Activated naive CD4-positive, alpha-beta T cell treated with anti-CD3 and anti-CD28 coated beads, Interleukin-2, amount 10 ng/mL, durations not matched to agents 7 days and 5 days (primary cell): ENCODE data around the gene RAMACL.

Source experiments
- CTCF ChIA-PET: fragments of 350-600 bp; sonication (Branson Sonifier 250); formaldehyde crosslinking; loops from one replicate; lab custom pipeline; 2021; ENCODE audit warnings: antibody characterized with exemption; lab: Charles Lee
- DNase-seq: peaks from one replicate; pipeline ENCODE4 v3.0.0-alpha.2; 2020
- H3K27ac Mint-ChIP-seq: one replicate; pipeline ENCODE4 v1.8.0; 2021; ENCODE audit warnings: mild to moderate bottlenecking, moderate library complexity, mixed read lengths
- H3K27me3 Mint-ChIP-seq: one replicate; pipeline ENCODE4 v1.8.0; 2021; ENCODE audit warnings: mild to moderate bottlenecking, mixed read lengths
- H3K36me3 Mint-ChIP-seq: one replicate; pipeline ENCODE4 v1.8.0; 2021; ENCODE audit warnings: mixed read lengths
- H3K4me1 Mint-ChIP-seq: one replicate; pipeline ENCODE4 v1.8.0; 2021; ENCODE audit warnings: mixed read lengths
- H3K4me3 Mint-ChIP-seq: one replicate; pipeline ENCODE4 v1.8.0; 2021; ENCODE audit warnings: mild to moderate bottlenecking, moderate library complexity, mixed read lengths
- H3K9me3 Mint-ChIP-seq: one replicate; pipeline ENCODE4 v1.8.0; 2021; ENCODE audit warnings: mixed read lengths

The RAMACL gene

GRCh38 chr6:166534658-166535406 lies 51.6 kb downstream of the RAMACL start:
- CTCF ChIA-PET, result no interaction called here
- no peaks in the 10 kb centered on the region for H3K9me3 Mint-ChIP-seq
- H3K4me1 Mint-ChIP-seq, result peaks cover 10% of the 10 kb centered on the region
- H3K27ac Mint-ChIP-seq, result no peak overlapping the region
- no peak for DNase-seq
- no peak overlapping the region for H3K4me3 Mint-ChIP-seq
- peaks cover 3% of the 10 kb centered on the region for H3K27me3 Mint-ChIP-seq
- H3K36me3 Mint-ChIP-seq, result no peaks in the 10 kb centered on the region

DNA sequence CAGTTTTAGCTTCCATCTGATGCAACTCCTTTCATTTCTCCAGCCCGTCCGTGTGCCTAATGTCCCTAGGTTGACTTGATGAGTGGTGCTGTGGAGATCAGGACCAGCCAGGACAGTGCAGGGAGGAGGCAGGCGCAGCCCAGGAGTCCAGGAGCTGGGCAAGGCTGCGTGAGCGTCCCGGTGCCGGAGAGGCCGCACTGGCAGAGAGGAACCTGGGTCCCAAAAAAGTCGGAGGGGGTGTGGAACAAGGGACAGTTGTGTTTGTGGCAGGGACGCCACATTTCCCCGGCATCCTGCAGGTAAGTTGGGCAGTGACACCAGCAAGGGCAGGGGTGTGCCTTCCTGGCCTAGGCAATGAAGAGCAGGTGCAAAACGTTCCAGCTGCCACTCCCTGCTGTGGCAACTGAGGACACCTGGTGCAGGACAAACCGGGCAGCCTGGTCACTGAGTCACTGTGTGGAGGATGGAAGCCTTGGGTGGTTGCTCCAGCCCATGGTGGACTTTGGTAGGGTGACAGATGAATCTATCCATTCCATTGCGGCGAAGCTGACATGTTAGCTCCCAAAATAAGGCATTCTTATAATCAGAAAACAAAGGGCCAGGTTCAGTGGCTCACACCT lies 53.2 kb downstream of the RAMACL start:
- H3K27me3 Mint-ChIP-seq, result peaks cover 3% of the 10 kb centered on the region
- no peaks in the 10 kb centered on the region for H3K36me3 Mint-ChIP-seq
- H3K4me1 Mint-ChIP-seq, result no peaks in the 10 kb centered on the region
- peaks cover 3% of the 10 kb centered on the region for H3K9me3 Mint-ChIP-seq
- no peak for DNase-seq
- CTCF ChIA-PET, result no interaction called here
- H3K4me3 Mint-ChIP-seq, result no peak overlapping the region
- no peak overlapping the region for H3K27ac Mint-ChIP-seq
